ENCODE data around the gene SLC25A26. TPM values are rescaled to one million over a fixed set of nuclear protein-coding genes. Genes with fewer than 3 reads are reported as not detected.

SLC25A26 gene
- total RNA-seq, 6 experiments from 2014 or later, result 12.8 to 16.3 (median 13.6) TPM

DNA sequence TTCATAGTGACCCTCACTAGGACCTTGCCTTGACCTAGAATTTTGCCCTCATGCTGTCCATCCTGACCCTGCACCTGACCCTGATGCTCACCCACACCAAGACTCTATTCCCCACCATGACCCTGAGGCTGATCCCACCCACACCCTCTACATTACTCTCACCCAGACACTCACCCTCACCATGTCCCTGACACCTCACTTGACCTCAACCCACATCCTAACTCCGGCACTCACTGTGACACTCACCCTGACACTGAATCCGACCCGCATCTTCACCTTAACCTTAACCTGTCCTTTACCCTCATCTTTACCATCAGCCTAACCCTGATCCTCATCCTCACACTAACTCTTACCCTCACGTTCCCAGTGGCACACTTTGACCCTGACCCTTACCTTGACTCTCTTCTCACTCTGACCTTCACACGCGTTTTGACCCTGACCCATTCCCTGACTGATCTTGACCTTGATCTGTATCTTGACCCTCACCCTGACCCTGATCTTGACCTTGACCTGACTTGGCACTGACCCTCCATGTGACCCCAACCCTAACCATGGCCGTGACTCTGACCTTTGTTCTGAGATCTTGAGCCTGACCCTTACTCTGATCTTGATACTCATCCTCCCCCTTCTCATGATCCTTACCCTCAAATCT, 22.2 kb upstream of the SLC25A26 start:
- peaks cover 5% of the 10 kb centered on the region for H3K27me3 Mint-ChIP-seq (ENCODE audit: insufficient read depth)
- H3K27ac Mint-ChIP-seq, result no peak overlapping the region
- H3K36me3 Mint-ChIP-seq (ENCODE audit: low read depth), result no peaks in the 10 kb centered on the region
- H3K4me1 Mint-ChIP-seq (ENCODE audit: low read depth), result peaks cover 7% of the 10 kb centered on the region
- no peaks in the 10 kb centered on the region for H3K9me3 Mint-ChIP-seq
- no peak for DNase-seq
- no peak overlapping the region for H3K4me3 Mint-ChIP-seq
- no peak for TF ChIP-seq CTCF (IDR thresholded peaks at IDR 0.05)

GRCh38 chr3:66199089-66199473, 21.7 kb upstream of the SLC25A26 start:
- peaks cover 5% of the 10 kb centered on the region for H3K27me3 Mint-ChIP-seq (ENCODE audit: insufficient read depth)
- no peak for TF ChIP-seq CTCF (IDR thresholded peaks at IDR 0.05)
- H3K4me3 Mint-ChIP-seq, result no peak overlapping the region
- H3K36me3 Mint-ChIP-seq (ENCODE audit: low read depth), result no peaks in the 10 kb centered on the region
- no peaks in the 10 kb centered on the region for H3K9me3 Mint-ChIP-seq
- H3K27ac Mint-ChIP-seq, result no peak overlapping the region
- no peak for DNase-seq
- peaks cover 7% of the 10 kb centered on the region for H3K4me1 Mint-ChIP-seq (ENCODE audit: low read depth)

GRCh38 chr3:66200147-66200546, 20.7 kb upstream of the SLC25A26 start:
- peaks cover 7% of the 10 kb centered on the region for H3K4me1 Mint-ChIP-seq (ENCODE audit: low read depth)
- no peaks in the 10 kb centered on the region for H3K36me3 Mint-ChIP-seq (ENCODE audit: low read depth)
- H3K27me3 Mint-ChIP-seq (ENCODE audit: insufficient read depth), result peaks cover 9% of the 10 kb centered on the region
- TF ChIP-seq CTCF (IDR thresholded peaks at IDR 0.05), result no peak
- H3K27ac Mint-ChIP-seq, result no peak overlapping the region
- no peak overlapping the region for H3K4me3 Mint-ChIP-seq
- no peaks in the 10 kb centered on the region for H3K9me3 Mint-ChIP-seq
- DNase-seq, result no peak

DNA sequence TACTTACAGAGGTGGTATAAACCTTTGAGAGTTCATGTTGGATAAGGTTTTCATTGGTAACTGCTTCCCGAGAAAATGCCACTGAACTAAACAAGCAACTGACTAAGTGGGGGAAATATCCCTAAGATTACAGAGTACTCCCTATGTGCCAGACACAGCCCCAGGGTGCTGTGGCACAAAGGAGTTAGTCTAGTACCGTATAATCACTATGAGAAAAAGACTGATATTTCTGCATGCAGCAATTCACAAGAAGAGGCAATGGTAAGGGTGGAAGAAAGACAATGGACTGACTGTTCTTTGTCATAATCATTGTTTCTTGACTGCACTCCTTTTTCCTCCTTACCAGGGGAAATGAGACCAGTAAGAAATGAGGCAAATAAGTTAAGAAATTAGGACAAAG, 20.0 kb upstream of the SLC25A26 start:
- no peak for DNase-seq
- Mint-ChIP-seq H3K4me1 (ENCODE audit: low read depth) (peaks cover under 1% of the 10 kb centered on the region), H3K36me3 (ENCODE audit: low read depth) (no peaks in the 10 kb centered on the region), H3K4me3 (no peak overlapping the region), H3K27ac (no peak overlapping the region), H3K9me3 (no peaks in the 10 kb centered on the region), H3K27me3 (ENCODE audit: insufficient read depth) (peaks cover 9% of the 10 kb centered on the region)
- TF ChIP-seq CTCF (IDR thresholded peaks at IDR 0.05), result no peak

DNA sequence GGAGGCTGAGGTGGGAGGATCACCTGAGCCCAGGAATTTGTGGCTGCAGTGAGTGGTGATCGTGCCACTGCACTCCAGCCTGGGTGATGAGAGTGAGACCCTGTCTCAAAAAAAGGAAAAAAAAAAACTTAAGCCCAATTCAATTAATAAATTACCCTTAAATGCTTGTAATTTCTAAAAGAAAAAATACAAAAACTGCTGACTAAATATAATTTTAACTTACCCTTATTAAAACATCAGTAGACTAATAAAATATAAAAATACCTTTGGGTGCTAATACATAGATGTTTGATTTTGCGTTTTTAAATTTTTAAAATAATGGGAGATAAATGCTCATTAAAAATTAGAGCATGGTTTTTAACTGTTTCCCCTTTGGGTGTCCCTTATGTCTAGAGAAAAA, 17.5 kb upstream of the SLC25A26 start:
- no peaks in the 10 kb centered on the region for H3K36me3 Mint-ChIP-seq (ENCODE audit: low read depth)
- DNase-seq, result no peak
- H3K4me3 Mint-ChIP-seq, result no peak overlapping the region
- no peak overlapping the region for H3K27ac Mint-ChIP-seq
- no peaks in the 10 kb centered on the region for H3K4me1 Mint-ChIP-seq (ENCODE audit: low read depth)
- TF ChIP-seq CTCF (IDR thresholded peaks at IDR 0.05), result no peak
- no peaks in the 10 kb centered on the region for H3K9me3 Mint-ChIP-seq
- H3K27me3 Mint-ChIP-seq (ENCODE audit: insufficient read depth), result peaks cover 15% of the 10 kb centered on the region

DNA sequence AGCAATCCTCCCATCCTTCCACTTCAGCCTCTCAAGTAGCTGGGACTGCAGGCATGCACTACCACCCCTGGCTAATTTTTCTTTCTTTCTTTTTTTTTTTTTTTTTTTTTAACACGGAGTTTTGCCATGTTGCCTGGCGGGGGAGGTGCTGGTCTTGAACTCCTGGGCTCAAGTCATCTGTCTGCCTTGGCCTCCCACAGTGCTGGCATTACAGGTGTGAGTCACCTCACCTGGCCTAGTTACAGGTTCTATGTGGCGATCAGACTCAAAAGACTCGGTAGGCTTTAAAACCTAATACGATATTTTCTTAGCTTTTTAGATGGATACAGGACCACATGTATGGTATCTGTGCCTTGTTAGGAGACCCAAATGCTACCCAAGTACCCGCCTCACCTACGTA, 14.0 kb upstream of the SLC25A26 start:
- DNase-seq, result no peak
- Mint-ChIP-seq H3K4me1 (ENCODE audit: low read depth) (no peaks in the 10 kb centered on the region), H3K27ac (no peak overlapping the region), H3K36me3 (ENCODE audit: low read depth) (no peaks in the 10 kb centered on the region), H3K9me3 (no peaks in the 10 kb centered on the region), H3K27me3 (ENCODE audit: insufficient read depth) (peaks cover 14% of the 10 kb centered on the region), H3K4me3 (no peak overlapping the region)
- no peak for TF ChIP-seq CTCF (IDR thresholded peaks at IDR 0.05)
